ENCODE measurements around the gene ATG10. TPM values are rescaled to one million over a fixed set of nuclear protein-coding genes. Genes with fewer than 3 reads are reported as not detected.

Gene ATG10
- polyA plus RNA-seq, 1 experiment = 1.7 TPM

GRCh38 chr5:82096249-82096648 is 124.4 kb downstream of the ATG10 start:
- ChIA-PET CTCF (interaction anchor here (2.0 kb wide), 1 partner anchor 11 kb away, joined by 6 read pairs; no protein-coding TSS in a partner anchor), POLR2A (no interaction called here)
- no peaks in the 10 kb centered on the region for H3K36me3 ChIP-seq (ENCODE audit: control insufficient read depth, insufficient read depth, low read length)
- TF ChIP-seq CTCF (IDR thresholded peaks at IDR 0.05; ENCODE audit: insufficient read depth, low read depth, low read length) = no peak
- H3K27me3 ChIP-seq (ENCODE audit: control insufficient read depth, insufficient read depth, low read length) = no peaks in the 10 kb centered on the region
- DNase-seq (ENCODE audit: low read depth) = no peak
- H3K4me3 ChIP-seq (ENCODE audit: low read depth, low read length) = no peak overlapping the region

GRCh38 chr5:82100303-82101077 is 128.7 kb downstream of the ATG10 start:
- TF ChIP-seq CTCF (IDR thresholded peaks at IDR 0.05; ENCODE audit: insufficient read depth, low read depth, low read length) = no peak
- CTCF ChIA-PET = interaction anchor here (1.2 kb wide), 1 partner anchor 126 kb away, joined by 4 read pairs; no protein-coding TSS in a partner anchor
- no peaks in the 10 kb centered on the region for H3K36me3 ChIP-seq (ENCODE audit: control insufficient read depth, insufficient read depth, low read length)
- H3K27me3 ChIP-seq (ENCODE audit: control insufficient read depth, insufficient read depth, low read length) = no peaks in the 10 kb centered on the region
- H3K4me3 ChIP-seq (ENCODE audit: low read depth, low read length) = no peak overlapping the region
- POLR2A ChIA-PET = no interaction called here
- DNase-seq (ENCODE audit: low read depth) = no peak

- ChIA-PET POLR2A (no interaction called here), CTCF (interaction anchor here (1.0 to 4.6 kb wide), 3 partner anchors 60 to 121 kb away, joined by 3 to 30 read pairs (median 5); no protein-coding TSS in a partner anchor)
- TF ChIP-seq CTCF (IDR thresholded peaks at IDR 0.05; ENCODE audit: insufficient read depth, low read depth, low read length) = no peak
- H3K27me3 ChIP-seq (ENCODE audit: control insufficient read depth, insufficient read depth, low read length) = no peaks in the 10 kb centered on the region
- H3K36me3 ChIP-seq (ENCODE audit: control insufficient read depth, insufficient read depth, low read length) = no peaks in the 10 kb centered on the region
- DNase-seq (ENCODE audit: low read depth) = no peak
- H3K4me3 ChIP-seq (ENCODE audit: low read depth, low read length) = no peak overlapping the region
Measured at GRCh38 chr5:82104872-82105271, 133.0 kb downstream of the ATG10 start.

GRCh38 chr5:82105457-82105856 is 133.6 kb downstream of the ATG10 start:
- ChIA-PET POLR2A (no interaction called here), CTCF (interaction anchor here (1.0 to 4.6 kb wide), 3 partner anchors 60 to 120 kb away, joined by 3 to 30 read pairs (median 5); no protein-coding TSS in a partner anchor)
- H3K4me3 ChIP-seq (ENCODE audit: low read depth, low read length) = no peak overlapping the region
- no peak for TF ChIP-seq CTCF (IDR thresholded peaks at IDR 0.05; ENCODE audit: insufficient read depth, low read depth, low read length)
- no peak for DNase-seq (ENCODE audit: low read depth)
- H3K27me3 ChIP-seq (ENCODE audit: control insufficient read depth, insufficient read depth, low read length) = no peaks in the 10 kb centered on the region
- no peaks in the 10 kb centered on the region for H3K36me3 ChIP-seq (ENCODE audit: control insufficient read depth, insufficient read depth, low read length)

- H3K4me3 ChIP-seq (ENCODE audit: low read depth, low read length) = no peak overlapping the region
- DNase-seq (ENCODE audit: low read depth) = no peak
- no peaks in the 10 kb centered on the region for H3K36me3 ChIP-seq (ENCODE audit: control insufficient read depth, insufficient read depth, low read length)
- TF ChIP-seq CTCF (IDR thresholded peaks at IDR 0.05; ENCODE audit: insufficient read depth, low read depth, low read length) = no peak
- POLR2A ChIA-PET = no interaction called here
- H3K27me3 ChIP-seq (ENCODE audit: control insufficient read depth, insufficient read depth, low read length) = no peaks in the 10 kb centered on the region
- CTCF ChIA-PET = interaction anchor here (0.6 to 4.6 kb wide), 5 partner anchors 10 to 954 kb away, joined by 3 to 30 read pairs (median 5); no protein-coding TSS in a partner anchor
Measured at GRCh38 chr5:82106207-82106606, 134.4 kb downstream of the ATG10 start.

Measured in BJ (cell line).